Activated CD4-positive, alpha-beta T cell treated with anti-CD3 and anti-CD28 coated beads, Interleukin-2, amount 50 U/mL, for 4 hours (primary cell): ENCODE measurements around the gene SCN9A.
"Not testable (repeated sequence)": the region's sequence is repeated elsewhere in the genome, so short reads cannot be mapped to it uniquely, and the experiment has no call there.

Experiments
- DNase-seq, 2 experiments: peaks; one replicate each; pipeline ENCODE4 v3.0.0-alpha.2; 2020

Gene SCN9A

DNA sequence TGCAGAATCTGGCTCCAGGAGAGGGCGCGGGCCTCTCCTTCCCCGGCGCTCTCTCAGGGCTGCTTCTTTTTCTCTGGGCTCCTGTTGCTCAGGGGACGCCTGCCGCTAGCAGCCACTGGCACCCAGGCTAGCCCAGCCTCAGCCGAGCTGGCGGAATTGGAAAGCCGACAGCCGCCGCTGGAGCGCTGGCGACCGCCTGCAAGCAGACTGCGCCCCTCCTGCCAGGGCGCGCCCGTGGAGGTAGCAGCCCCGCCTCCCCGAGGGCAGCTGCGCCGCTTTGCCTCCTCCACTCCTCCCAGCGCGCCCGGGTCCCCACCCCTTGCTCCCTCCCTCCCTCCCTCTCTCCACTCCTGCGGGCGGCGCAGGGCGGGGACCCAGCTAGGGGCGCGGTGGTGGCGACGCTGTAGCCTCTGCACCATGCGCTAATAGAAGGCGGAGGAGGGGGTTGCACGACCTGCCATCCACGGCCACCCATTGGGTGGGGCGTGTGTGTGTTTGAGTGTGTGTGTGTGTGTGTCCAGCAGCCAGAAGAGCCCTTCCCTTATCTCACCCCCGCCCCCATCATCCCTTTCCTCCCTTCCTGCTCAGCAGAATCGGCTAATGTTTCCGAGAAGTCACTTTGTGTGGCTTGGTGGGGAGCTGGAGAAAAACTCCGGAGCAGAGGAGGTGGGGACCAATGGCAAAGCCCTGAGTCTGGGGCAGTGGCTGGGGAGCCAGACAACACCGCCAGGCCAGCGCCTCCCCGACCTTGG lies at the start of gene SCN9A:
SCN9A (minus strand) TSS at position 209 of the 752 bp plus-strand sequence. CDS start 64,188 bp downstream, outside the sequence.
- no peak for DNase-seq

- DNase-seq = no peak
Observed at GRCh38 chr2:166424841-166425240, 49.1 kb upstream of the SCN9A start.

GRCh38 chr2:166419616-166419934 lies 43.8 kb upstream of the SCN9A start:
- no peak for DNase-seq

GRCh38 chr2:166418853-166419615 lies 43.3 kb upstream of the SCN9A start:
- DNase-seq = no peak

DNA sequence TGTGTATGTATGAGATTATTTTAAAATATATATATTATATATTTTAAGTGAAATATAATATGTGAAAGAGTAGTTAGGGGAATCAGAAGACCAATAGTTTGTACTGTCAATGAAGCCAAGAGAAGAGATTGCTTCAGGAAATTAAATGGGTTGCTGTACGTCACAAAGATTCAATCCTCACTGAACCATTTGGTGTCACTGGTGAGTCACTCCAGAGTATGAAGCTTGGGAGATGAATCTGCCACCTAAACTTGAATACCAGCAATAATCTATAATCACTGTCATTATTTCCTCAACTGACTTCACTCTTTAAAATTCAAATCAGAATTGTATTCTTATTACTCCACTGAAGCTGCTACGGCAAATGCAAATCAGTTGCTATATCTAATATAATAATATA lies 41.9 kb upstream of the SCN9A start:
- no peak for DNase-seq

- no peak for DNase-seq
Observed at GRCh38 chr2:166413255-166413654, 37.5 kb upstream of the SCN9A start.

GRCh38 chr2:166411473-166412230 lies 35.9 kb upstream of the SCN9A start:
- DNase-seq = no peak

DNA sequence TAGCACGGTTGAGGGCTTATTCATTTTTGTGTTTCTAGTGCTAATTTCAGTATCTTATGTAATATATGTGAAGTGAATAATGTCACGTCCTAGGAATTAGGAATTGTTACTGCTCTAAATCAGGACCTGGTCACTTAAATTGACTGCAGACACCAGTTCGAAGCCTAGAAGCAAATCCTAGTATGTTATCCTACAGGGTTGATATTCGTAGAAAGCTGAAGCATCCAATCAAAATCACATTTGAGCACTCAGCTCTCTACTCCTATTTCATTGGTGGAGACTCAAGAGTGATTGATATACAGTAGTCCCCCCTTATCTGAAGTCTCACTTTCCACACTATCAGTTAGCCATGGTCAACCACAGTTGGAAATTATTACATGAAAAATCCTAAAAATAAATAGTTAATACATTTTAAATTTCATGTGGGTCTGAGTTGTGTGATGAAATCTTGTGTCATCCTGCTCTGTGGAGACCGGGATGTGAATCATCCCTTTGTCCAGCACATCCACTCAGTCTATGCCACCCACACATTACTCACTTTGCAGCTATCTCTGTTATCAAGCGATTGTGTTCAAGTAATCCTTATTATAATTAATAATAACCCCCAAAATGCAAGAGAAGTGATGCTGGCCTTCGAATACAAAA lies 35.2 kb upstream of the SCN9A start:
- DNase-seq = no peak

- not testable (repeated sequence) for DNase-seq
Observed at GRCh38 chr2:166407746-166408145, 32.0 kb upstream of the SCN9A start.

- DNase-seq = no peak
Observed at GRCh38 chr2:166406374-166406773, 30.6 kb upstream of the SCN9A start.

DNA sequence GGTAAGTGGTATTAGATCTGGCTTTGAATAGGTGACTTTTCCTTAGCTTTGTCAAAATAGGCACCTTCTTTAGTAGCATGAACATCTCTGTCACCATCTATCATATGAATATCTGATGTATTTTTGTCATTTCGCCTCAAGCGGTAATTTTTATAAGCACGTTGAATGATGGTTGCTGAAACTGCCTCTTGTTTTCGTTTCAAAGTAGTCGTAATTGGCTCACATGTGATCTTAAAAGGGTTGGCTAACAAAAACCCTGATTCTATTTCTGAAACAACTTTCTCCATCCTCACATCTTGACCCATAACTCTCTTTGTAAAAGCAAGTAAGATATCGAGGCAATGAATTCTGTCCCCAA lies 29.8 kb upstream of the SCN9A start:
- DNase-seq = no peak

- DNase-seq = no peak
Observed at GRCh38 chr2:166404831-166405568, 29.3 kb upstream of the SCN9A start.

DNA sequence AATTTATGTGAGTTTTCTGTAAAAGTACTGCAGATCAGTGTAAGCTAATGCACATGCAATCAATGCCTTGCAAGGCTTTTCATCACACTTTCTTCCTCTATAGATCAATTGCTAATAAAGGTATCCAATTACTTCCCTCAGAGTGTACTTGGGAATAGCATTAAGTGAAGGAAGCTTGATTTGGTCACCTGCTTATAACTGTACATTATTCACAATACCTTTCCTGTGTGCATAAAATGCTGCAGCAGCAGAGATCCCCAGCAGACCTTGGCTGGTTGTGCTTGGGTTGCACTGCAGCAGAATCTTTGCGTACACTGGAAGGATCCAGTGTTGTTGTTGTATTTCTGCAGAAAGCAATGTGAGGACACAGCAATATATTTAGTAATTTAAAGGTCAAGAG lies 18.5 kb upstream of the SCN9A start:
- DNase-seq = no peak

DNA sequence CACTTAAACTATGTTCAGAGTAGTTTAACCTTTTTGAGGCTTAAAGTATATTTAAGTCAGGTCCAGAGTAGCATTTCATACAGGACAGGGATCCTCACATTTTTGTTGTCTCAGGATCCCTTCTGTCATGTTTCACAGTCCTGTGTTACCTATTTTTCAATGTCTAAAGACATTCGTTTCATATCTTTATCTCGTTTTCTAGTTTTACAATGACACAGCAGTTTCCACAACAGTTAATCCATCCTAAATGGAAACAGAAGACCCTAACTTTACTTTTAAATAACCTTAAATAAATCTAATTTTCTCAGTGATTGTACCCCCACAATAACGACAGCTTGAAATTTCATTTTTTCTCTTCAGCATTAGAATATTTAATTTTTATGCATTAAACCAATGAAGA lies 17.3 kb upstream of the SCN9A start:
- DNase-seq = no peak

DNA sequence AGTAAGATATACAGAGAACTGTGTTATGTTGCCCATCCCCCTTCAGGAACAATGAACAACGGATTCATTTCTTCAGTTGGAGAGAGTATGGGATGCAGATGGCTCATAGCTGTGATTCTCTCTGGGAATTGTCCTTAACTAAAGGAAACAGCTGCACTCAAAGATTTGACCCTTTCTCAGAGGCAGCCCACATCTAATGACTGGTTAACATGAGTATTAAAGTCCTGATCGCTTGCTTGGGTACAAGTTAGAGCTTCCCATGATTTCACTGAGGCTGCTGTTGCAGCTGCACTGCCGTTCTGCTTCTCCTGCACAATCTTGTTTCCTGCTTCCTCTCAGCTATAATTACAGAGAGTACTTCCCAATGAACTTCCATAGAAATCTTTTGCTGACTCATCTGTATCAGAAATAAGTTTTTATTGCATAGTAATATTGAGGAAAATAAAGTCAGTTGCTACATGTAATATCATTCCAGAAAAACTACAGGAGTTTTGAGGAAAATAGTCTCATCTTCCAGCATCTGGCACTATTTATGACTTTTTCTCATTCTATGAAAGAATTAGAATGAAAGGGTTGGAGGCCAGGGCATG lies 12.8 kb upstream of the SCN9A start:
- DNase-seq = no peak

GRCh38 chr2:166385313-166385712 lies 9.6 kb upstream of the SCN9A start:
- no peak for DNase-seq

- DNase-seq = no peak
Observed at GRCh38 chr2:166384774-166385173, 9.0 kb upstream of the SCN9A start.

DNA sequence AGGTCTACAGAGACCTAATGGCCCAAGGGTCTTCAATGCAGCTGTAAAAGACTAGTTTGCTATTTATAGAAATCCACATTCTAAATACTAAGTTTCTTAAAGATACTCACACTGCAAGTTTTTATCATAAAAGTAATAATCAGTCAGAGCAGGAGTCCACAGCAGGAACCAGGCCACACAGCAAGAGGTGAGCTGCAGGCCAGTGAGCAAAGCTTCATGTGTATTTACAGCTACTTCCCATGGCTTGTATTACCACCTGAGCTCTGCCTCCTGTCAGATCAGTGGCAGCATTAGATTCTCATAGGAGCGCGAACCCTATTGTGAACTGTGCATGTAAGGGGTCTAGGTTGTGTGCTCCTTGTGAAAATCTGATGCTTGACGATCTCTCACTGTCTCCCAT lies 6.7 kb upstream of the SCN9A start:
- DNase-seq = no peak

- DNase-seq = no peak
Observed at GRCh38 chr2:166380615-166381014, 4.9 kb upstream of the SCN9A start.

DNA sequence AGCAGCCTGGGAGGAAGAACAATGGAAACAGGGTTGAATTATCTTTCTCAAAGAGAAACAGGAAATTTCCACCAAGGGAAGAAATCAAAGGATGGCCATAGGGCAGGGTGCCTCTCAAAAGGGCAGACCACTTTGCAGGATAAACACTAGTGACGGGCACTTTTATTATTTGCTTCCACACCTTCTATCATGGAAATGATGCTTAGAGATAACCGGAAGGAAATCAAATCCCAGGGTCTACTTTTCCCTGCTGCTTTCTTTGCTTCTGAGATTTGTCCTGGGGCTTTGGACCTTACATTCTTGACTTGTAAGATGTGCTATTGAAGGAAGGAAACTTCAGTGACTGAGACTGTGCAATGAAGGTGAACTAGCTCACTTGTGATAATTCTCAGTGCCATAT lies 1.1 kb upstream of the SCN9A start:
- DNase-seq = no peak

DNA sequence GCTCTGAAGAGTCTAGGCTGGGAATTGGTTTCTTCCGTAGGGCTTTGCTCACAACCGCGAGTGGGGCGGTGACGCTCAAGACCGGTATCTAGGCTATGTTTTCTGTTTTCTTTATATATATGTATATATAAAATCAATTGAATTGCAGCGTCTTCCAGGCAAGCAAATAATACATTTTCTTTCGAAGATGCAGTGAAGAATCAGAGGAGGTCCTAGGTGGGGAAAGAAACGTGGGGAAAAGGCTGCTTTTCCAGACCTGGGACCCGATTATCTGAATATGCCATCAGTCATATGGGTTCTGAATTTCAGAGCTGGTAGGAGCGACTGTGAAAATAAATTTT lies 714 bp upstream of the SCN9A start:
- DNase-seq = no peak

GRCh38 chr2:166375195-166375735 lies 479 bp downstream of the SCN9A start:
- DNase-seq = no peak
